ENCODE data around the gene RPS10. TPM values are rescaled to one million over a fixed set of nuclear protein-coding genes. Genes with fewer than 3 reads are reported as not detected.

RPS10 gene
- total and polyA plus RNA-seq, 2 donors (not counting 3 experiments of a cell fraction or from before 2014, with no cell fraction given), result 1,416 to 5,496 TPM

DNA sequence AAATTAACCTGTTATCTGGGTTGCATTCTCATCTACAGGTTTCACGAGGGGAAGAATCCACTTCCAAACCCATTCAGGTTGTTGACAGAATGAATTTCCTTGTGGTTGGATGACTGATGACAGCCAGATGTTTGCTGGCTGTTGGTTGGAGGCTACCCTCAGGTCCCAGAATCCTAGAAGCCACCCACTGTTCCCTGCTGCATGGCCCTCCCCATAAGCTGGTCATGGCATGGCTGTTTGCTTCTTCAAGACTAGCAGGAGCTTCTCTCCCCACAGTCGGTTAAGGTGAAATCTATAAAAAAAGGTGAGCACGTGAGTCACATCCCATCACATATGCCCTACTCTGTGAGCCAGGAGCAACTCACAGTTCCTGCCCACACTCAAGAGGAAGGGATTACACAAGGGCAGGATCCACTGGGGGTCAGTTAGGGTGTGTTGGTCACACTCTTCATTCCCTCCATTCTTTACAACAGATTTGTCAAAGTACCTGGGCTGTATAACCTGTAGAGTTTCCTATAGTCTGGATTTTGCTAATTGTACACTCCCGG lies 19.5 kb upstream of the RPS10 start:
- intact Hi-C loops (cut with micrococcal nuclease), result no loop called here
- H3K79me2 ChIP-seq (ENCODE audit: control insufficient read depth, insufficient read depth, low read length), result no peaks in the 10 kb centered on the region
- no peak overlapping the region for H3K4me2 ChIP-seq (ENCODE audit: insufficient read depth, low read length)
- no peaks in the 10 kb centered on the region for H3K9me1 ChIP-seq (replicated peaks; ENCODE audit: control insufficient read depth, extremely low read depth, insufficient read depth, low read length)
- no peak overlapping the region for H3K27ac ChIP-seq (ENCODE audit: insufficient read depth, low read depth, low read length)
- no peaks in the 10 kb centered on the region for H3K9me3 ChIP-seq (replicated peaks; ENCODE audit: control insufficient read depth, insufficient read depth, low read length)
- dilution Hi-C loops (cut with MboI; ENCODE audit: extremely low pct_ligation_motif_present, low sequenced_read_pairs), result no loop called here
- DNase-seq (ENCODE audit: low read depth, low spot score) (no peak), FAIRE-seq (no peak)
- no peak overlapping the region for H2AFZ ChIP-seq (ENCODE audit: low read depth, low read length)
- H3K4me1 ChIP-seq (ENCODE audit: control insufficient read depth, extremely low read depth, insufficient read depth, low read length), result no peaks in the 10 kb centered on the region
- no peak overlapping the region for H3K9ac ChIP-seq (replicated peaks; ENCODE audit: extremely low read depth, insufficient read depth, low read length)
- POLR2A ChIA-PET, result no interaction called here
- H4K20me1 ChIP-seq (replicated peaks; ENCODE audit: control insufficient read depth, extremely low read depth, insufficient read depth, low read length), result no peaks in the 10 kb centered on the region
- H3K4me3 ChIP-seq (replicated peaks in 1 of 3; ENCODE audit: insufficient read depth in 1 of 3, low read depth in 1 of 3, low read length in 3 of 3), result no peak overlapping the region
- CTCF ChIA-PET, result interaction anchor here (1.1 to 3.8 kb wide), 2 partner anchors 11 to 14 kb away, joined by 3 to 17 read pairs; no protein-coding TSS in a partner anchor
- BruUV-seq (replicated peaks), result no TSS peak
- H3K27me3 ChIP-seq (ENCODE audit: control insufficient read depth in 2 of 2, insufficient read depth in 2 of 2, low read length in 2 of 2), result peaks cover 0 to 3% of the 10 kb centered on the region in 2 experiments
- TF ChIP-seq JUN (IDR thresholded peaks at IDR 0.05; ENCODE audit: borderline replicate concordance, insufficient read depth, insufficient read length, low read depth), result no peak
- no peak for TF ChIP-seq EZH2 (IDR thresholded peaks at IDR 0.05; ENCODE audit: borderline replicate concordance, low read depth, low read length, severe bottlenecking)
- no peak for TF ChIP-seq MYC (IDR thresholded peaks at IDR 0.05; ENCODE audit: low read depth, low read length)
- TF ChIP-seq FOS (IDR thresholded peaks at IDR 0.05; ENCODE audit: borderline replicate concordance, insufficient read depth, low read length), result no peak
- no peak for TF ChIP-seq POLR2A (IDR thresholded peaks at IDR 0.05; ENCODE audit: low read depth, low read length)
- no peak for TF ChIP-seq POLR2AphosphoS5 (IDR thresholded peaks at IDR 0.05; ENCODE audit: insufficient read depth, low read depth, low read length)
- no peak for TF ChIP-seq MAX (IDR thresholded peaks at IDR 0.05; ENCODE audit: insufficient read depth, insufficient read length)
- no peak for TF ChIP-seq GATA2 (IDR thresholded peaks at IDR 0.05; ENCODE audit: insufficient read depth, insufficient read length, low read depth, low read length)
- no peak for TF ChIP-seq CTCF (IDR thresholded peaks at IDR 0.05; ENCODE audit: extremely low read depth in 1 of 2, insufficient read depth in 1 of 2, low read depth in 1 of 2, low read length in 2 of 2)
- H3K36me3 ChIP-seq (ENCODE audit: control insufficient read depth in 2 of 2, extremely low read depth in 1 of 2, insufficient read depth in 2 of 2, low read length in 2 of 2), result no peaks in the 10 kb centered on the region

Data from endothelial cell of umbilical vein (primary cell).